Mesenchymal stem cell (in vitro differentiated cells and primary cell): Measurements from ENCODE around the gene EVA1B.

Experiments
- DNase-seq: peaks from one replicate; pipeline ENCODE4 v3.0.0-alpha.2; 2013
- H2AFZ ChIP-seq: one replicate; pipeline ENCODE4 v1.6.1; 2013; ENCODE audit warnings: low read depth, mild to moderate bottlenecking, control low read depth, inconsistent platforms, low read length, moderate library complexity
- H2AK5ac ChIP-seq: 2 replicates; pipeline ENCODE4 v1.6.1; 2013; ENCODE audit warnings: low read length, moderate library complexity, mild to moderate bottlenecking, inconsistent platforms; ENCODE audit not compliant: severe bottlenecking
- H2BK120ac ChIP-seq: one replicate; pipeline ENCODE4 v1.6.1; 2013; ENCODE audit warnings: low read depth, mild to moderate bottlenecking, inconsistent platforms, low read length, moderate library complexity
- H2BK12ac ChIP-seq, 2 experiments: one replicate each; pipeline ENCODE4 v1.6.1; 2013; ENCODE audit warnings: inconsistent platforms in 2 of 2, low read length in 2 of 2, mild to moderate bottlenecking in 2 of 2, moderate library complexity in 2 of 2, control low read depth in 1 of 2
- H2BK15ac ChIP-seq: one replicate; pipeline ENCODE4 v1.6.1; 2013; ENCODE audit warnings: mild to moderate bottlenecking, low read depth, inconsistent platforms; ENCODE audit not compliant: poor library complexity, severe bottlenecking
- H2BK5ac ChIP-seq: 2 replicates; pipeline ENCODE4 v1.6.1; 2013; ENCODE audit warnings: low read depth, mild to moderate bottlenecking, low read length, control low read depth, inconsistent platforms; ENCODE audit not compliant: poor library complexity, severe bottlenecking
- H3K14ac ChIP-seq, 2 experiments: one replicate each; pipeline ENCODE4 v1.6.1; 2013; ENCODE audit warnings: inconsistent platforms in 2 of 2, low read length in 2 of 2, control low read depth in 1 of 2, mild to moderate bottlenecking in 1 of 2, moderate library complexity in 1 of 2
- H3K18ac ChIP-seq, 2 experiments: one replicate each; pipeline ENCODE4 v1.6.1; 2013; ENCODE audit warnings: inconsistent platforms in 2 of 2, low read length in 2 of 2, control low read depth in 1 of 2, low read depth in 1 of 2, mild to moderate bottlenecking in 1 of 2
- H3K23ac ChIP-seq, 2 experiments: one replicate each; pipeline ENCODE4 v1.6.1; 2013; ENCODE audit warnings: inconsistent platforms in 2 of 2, low read length in 2 of 2, mild to moderate bottlenecking in 2 of 2, moderate library complexity in 2 of 2, control low read depth in 1 of 2
- H3K27ac ChIP-seq: 2 replicates; pipeline ENCODE4 v1.5.1; 2013; ENCODE audit warnings: mild to moderate bottlenecking, moderate library complexity, low read length, control low read depth, inconsistent platforms; ENCODE audit not compliant: poor library complexity, severe bottlenecking
- H3K27me3 ChIP-seq, 2 experiments: 2 replicates each; pipeline versions ENCODE4 v1.6.1 to v1.7.0; 2013; ENCODE audit warnings: low read length in 2 of 2, mild to moderate bottlenecking in 2 of 2, moderate library complexity in 2 of 2, control low read depth in 1 of 2, inconsistent platforms in 1 of 2; ENCODE audit not compliant: control insufficient read depth in 1 of 2, insufficient read depth in 1 of 2
- H3K36me3 ChIP-seq, 2 experiments: 2 replicates each; pipeline versions ENCODE4 v1.6.1 to v1.7.0; 2013; ENCODE audit warnings: low read length in 2 of 2, control low read depth in 1 of 2, inconsistent platforms in 1 of 2, low read depth in 1 of 2, mild to moderate bottlenecking in 1 of 2; ENCODE audit not compliant: insufficient read depth in 2 of 2, control insufficient read depth in 1 of 2
- H3K4ac ChIP-seq, 2 experiments: one replicate each; pipeline ENCODE4 v1.6.1; 2013; ENCODE audit warnings: inconsistent platforms in 2 of 2, low read length in 2 of 2, mild to moderate bottlenecking in 2 of 2, moderate library complexity in 2 of 2, control low read depth in 1 of 2, low read depth in 1 of 2
- H3K4me1 ChIP-seq: 2 replicates; pipeline ENCODE4 v1.6.1; 2013; ENCODE audit warnings: low read depth, low read length, control low read depth; ENCODE audit not compliant: control insufficient read depth, insufficient read depth
- H3K4me2 ChIP-seq: 2 replicates; pipeline ENCODE4 v1.6.1; 2013; ENCODE audit warnings: low read length, mild to moderate bottlenecking, inconsistent platforms; ENCODE audit not compliant: poor library complexity, severe bottlenecking
- H3K4me3 ChIP-seq, 2 experiments: 2 replicates each; pipeline versions ENCODE4 v1.5.1 to v1.7.0; 2013; ENCODE audit warnings: low read length in 2 of 2, mild to moderate bottlenecking in 2 of 2, control low read depth in 1 of 2, low read depth in 1 of 2; ENCODE audit not compliant: insufficient read depth in 1 of 2
- H3K79me1 ChIP-seq: replicated peaks from 2 replicates; pipeline ENCODE4 v1.6.1; 2013; ENCODE audit warnings: mild to moderate bottlenecking, control low read depth, low read length, inconsistent platforms; ENCODE audit not compliant: poor library complexity, severe bottlenecking
- H3K9ac ChIP-seq: 2 replicates; pipeline ENCODE4 v1.7.0; 2013; ENCODE audit warnings: mild to moderate bottlenecking, low read length, moderate library complexity
- H3K9me3 ChIP-seq: 2 replicates; pipeline ENCODE4 v1.7.0; 2013; ENCODE audit warnings: mild to moderate bottlenecking, low read length; ENCODE audit not compliant: control insufficient read depth
- H4K8ac ChIP-seq: one replicate; pipeline ENCODE4 v1.6.1; 2013; ENCODE audit warnings: inconsistent platforms, mild to moderate bottlenecking, low read length, moderate library complexity
- H4K91ac ChIP-seq: one replicate; pipeline ENCODE4 v1.6.1; 2013; ENCODE audit warnings: mild to moderate bottlenecking, low read length, inconsistent platforms
- WGBS: methylation state at CpG from one replicate; pipeline ENCODE4 v1.1.7; 2013; ENCODE audit warnings: mixed read lengths; 5-methylcytosine and 5-hydroxymethylcytosine counted together

EVA1B gene

DNA sequence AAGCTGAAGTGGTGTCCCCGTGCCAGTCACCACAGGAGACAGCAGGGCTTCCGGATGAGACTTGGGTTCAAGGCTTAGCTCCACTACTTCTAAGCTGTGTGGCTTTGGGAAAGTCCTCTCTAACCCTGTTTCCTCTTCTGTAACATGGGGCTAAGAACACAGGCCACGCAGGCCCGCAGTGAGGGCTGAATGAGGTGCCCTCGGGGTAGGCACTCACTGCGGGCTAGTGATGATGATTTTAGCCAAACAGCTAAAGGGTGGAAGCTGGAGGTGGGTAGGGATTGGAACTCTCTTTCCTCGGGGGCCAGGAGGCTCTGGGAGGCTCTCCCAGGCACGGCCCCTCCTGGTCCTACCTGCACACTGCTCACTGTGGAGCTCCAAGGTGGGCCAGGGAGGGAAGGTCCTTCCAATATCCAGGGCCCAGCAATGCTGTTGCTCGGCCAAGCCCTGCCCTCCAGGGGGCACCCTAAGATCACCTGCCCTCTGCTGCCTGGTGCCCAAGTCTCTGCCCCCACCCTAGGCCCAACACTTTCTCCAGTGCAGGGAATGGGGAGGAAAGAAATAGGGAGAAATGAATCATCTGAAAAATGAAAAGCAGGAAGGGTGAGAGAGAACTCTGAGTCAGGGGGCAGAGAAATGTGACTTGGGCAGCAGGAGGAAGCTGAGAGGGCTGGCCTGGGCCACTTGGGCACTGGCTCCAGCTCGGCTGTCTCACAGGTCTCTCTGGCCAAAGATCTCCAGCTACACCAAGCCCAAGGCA, 19.2 kb upstream of the EVA1B start:
- H2AK5ac ChIP-seq: peak overlapping the region; percentile 49
- H3K4ac ChIP-seq: no peak overlapping the region
- no peak overlapping the region for H2BK12ac ChIP-seq
- no peak overlapping the region for H2BK15ac ChIP-seq
- H4K91ac ChIP-seq: no peak overlapping the region
- H2AFZ ChIP-seq: no peak overlapping the region
- H3K23ac ChIP-seq: peak overlapping the region in 1 of 2 experiments; percentile 56
- H3K18ac ChIP-seq: no peak overlapping the region
- no peaks in the 10 kb centered on the region for H3K9me3 ChIP-seq
- H3K14ac ChIP-seq: peak overlapping the region in 1 of 2 experiments; percentile 62
- H4K8ac ChIP-seq: no peak overlapping the region
- H2BK5ac ChIP-seq: no peak overlapping the region
- H2BK120ac ChIP-seq: no peak overlapping the region
- H3K9ac ChIP-seq: peak overlapping the region; percentile 65
- peak; percentile 67 for DNase-seq
- H3K4me3 ChIP-seq: no peak overlapping the region
- no peak overlapping the region for H3K4me2 ChIP-seq
- H3K79me1 ChIP-seq: peaks cover 25% of the 10 kb centered on the region
- H3K4me1 ChIP-seq: peaks cover 30% of the 10 kb centered on the region
- peaks cover 75 to 85% of the 10 kb centered on the region in 2 experiments for H3K36me3 ChIP-seq
- no peaks in the 10 kb centered on the region for H3K27me3 ChIP-seq
- WGBS: 88% methylated on average over 9 of the region's 10 CpGs
- H3K27ac ChIP-seq: peak overlapping the region; percentile 72

DNA sequence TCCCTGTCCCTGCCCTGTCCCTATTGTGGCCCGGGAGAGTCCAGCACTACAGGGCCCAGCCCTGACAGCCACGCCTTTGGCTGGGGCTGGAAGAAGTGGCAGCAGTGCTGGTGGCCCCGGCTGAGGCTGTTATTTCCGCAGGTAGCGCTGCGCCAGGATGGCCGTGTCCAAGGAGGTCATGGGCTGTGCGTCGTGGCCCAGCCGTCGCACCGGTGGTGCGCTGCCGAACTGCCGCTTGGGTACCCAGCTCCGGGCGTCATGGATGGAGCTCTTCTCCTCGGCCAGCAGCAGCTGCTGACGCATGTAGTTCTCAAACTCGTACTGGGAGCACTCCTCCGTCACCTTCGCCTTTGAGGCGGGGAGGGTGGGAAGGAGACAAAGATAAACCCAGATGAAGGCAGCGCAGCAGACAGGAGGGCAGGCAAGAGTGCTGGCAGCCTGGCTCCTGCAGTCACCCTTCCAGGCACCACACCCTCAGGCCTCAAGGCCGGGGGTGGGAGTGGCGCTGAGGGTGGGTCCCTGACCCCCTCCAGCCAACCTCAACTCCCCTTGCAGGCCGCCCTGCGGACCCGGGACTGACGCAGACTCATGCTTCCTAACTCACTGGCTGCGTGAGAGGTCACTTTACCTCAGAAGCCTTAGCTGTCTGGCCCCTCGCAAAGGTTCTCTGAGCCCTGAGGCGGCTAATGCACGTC, 18.3 kb upstream of the EVA1B start:
- Histone ChIP-seq H3K4me2 (no peak overlapping the region), H3K4ac (no peak overlapping the region), H3K23ac (no peak overlapping the region), H3K4me1 (peaks cover 32% of the 10 kb centered on the region), H3K9ac (no peak overlapping the region), H3K4me3 (no peak overlapping the region), H3K27me3 (no peaks in the 10 kb centered on the region), H3K36me3 (peaks cover 68 to 82% of the 10 kb centered on the region in 2 experiments), H3K14ac (no peak overlapping the region), H2BK12ac (no peak overlapping the region), H2AFZ (no peak overlapping the region), H3K79me1 (peaks cover 23% of the 10 kb centered on the region), H3K27ac (no peak overlapping the region), H2BK5ac (no peak overlapping the region), H3K18ac (no peak overlapping the region), H2BK120ac (no peak overlapping the region), H2AK5ac (no peak overlapping the region), H4K91ac (no peak overlapping the region), H2BK15ac (no peak overlapping the region), H4K8ac (no peak overlapping the region), H3K9me3 (no peaks in the 10 kb centered on the region)
- DNase-seq: no peak
- WGBS: 96% methylated on average over 34 of the region's 34 CpGs

DNA sequence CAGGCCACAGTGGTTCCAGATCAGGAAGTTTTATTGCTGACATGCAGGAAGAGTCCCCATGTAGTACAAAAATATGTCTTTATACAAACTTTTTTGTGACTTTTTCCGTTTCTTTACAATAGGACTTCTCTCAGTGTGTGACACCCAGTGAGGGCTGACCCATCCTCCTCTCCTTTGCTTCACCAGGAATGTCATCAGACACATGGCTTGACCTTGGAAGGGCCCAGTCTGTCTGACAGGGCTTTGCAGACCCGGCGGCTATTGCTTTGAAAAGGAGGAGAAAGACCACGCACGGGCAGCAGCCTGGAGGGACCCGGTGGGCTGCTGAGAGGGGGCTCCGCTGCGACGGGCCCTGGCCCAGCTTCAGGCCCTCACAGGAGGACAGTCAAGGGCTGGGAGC, 16.2 kb upstream of the EVA1B start:
- peaks cover 32% of the 10 kb centered on the region for H3K4me1 ChIP-seq
- H3K18ac ChIP-seq: no peak overlapping the region
- H4K91ac ChIP-seq: no peak overlapping the region
- no peak overlapping the region for H3K23ac ChIP-seq
- H2AK5ac ChIP-seq: no peak overlapping the region
- no peak overlapping the region for H2BK12ac ChIP-seq
- no peak overlapping the region for H3K27ac ChIP-seq
- DNase-seq: no peak
- no peak overlapping the region for H2AFZ ChIP-seq
- H3K9me3 ChIP-seq: no peaks in the 10 kb centered on the region
- H3K79me1 ChIP-seq: peaks cover 8% of the 10 kb centered on the region
- no peak overlapping the region for H3K14ac ChIP-seq
- no peak overlapping the region for H3K4ac ChIP-seq
- H3K36me3 ChIP-seq: peaks cover 50 to 64% of the 10 kb centered on the region in 2 experiments
- H3K4me2 ChIP-seq: no peak overlapping the region
- no peaks in the 10 kb centered on the region for H3K27me3 ChIP-seq
- H2BK15ac ChIP-seq: no peak overlapping the region
- H2BK5ac ChIP-seq: no peak overlapping the region
- H3K9ac ChIP-seq: no peak overlapping the region
- 97% methylated on average over 9 of the region's 9 CpGs for WGBS
- H3K4me3 ChIP-seq: no peak overlapping the region
- H2BK120ac ChIP-seq: no peak overlapping the region
- peak overlapping the region; percentile 9 for H4K8ac ChIP-seq

DNA sequence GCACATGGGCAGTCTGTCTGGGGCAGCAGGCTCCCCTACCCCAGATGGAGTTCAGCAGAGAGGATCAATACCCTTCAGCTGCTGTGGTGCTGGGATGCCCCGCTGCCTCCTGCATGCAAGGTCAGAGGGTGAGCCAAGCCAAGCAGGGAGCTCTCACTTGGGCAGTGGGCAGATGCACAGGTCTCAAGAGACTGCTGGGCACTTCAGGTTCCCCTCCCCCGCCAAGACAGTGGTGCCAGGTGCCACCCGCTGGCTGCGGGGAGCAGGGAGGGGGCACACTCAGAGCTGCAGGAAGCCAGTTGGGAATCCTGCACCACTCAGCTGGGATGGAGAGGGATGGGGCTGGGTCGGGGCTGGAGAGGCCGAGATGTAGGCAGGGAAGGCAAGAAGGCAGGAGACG, 15.8 kb upstream of the EVA1B start:
- no peak for DNase-seq
- no peak overlapping the region for H2BK15ac ChIP-seq
- no peaks in the 10 kb centered on the region for H3K27me3 ChIP-seq
- H3K9me3 ChIP-seq: no peaks in the 10 kb centered on the region
- peak overlapping the region; percentile 9 for H4K8ac ChIP-seq
- peak overlapping the region in 1 of 2 experiments; percentile 24 for H3K14ac ChIP-seq
- no peak overlapping the region for H2AK5ac ChIP-seq
- H3K9ac ChIP-seq: no peak overlapping the region
- H3K4ac ChIP-seq: no peak overlapping the region
- H3K4me2 ChIP-seq: no peak overlapping the region
- H3K4me1 ChIP-seq: peaks cover 31% of the 10 kb centered on the region
- H3K23ac ChIP-seq: no peak overlapping the region
- peak overlapping the region in 1 of 2 experiments; percentile 24 for H2BK12ac ChIP-seq
- H2AFZ ChIP-seq: no peak overlapping the region
- 95% methylated on average over 6 of the region's 7 CpGs for WGBS
- H3K18ac ChIP-seq: no peak overlapping the region
- no peak overlapping the region for H3K27ac ChIP-seq
- peak overlapping the region in 1 of 2 experiments; percentile 18 for H3K4me3 ChIP-seq
- peaks cover 6% of the 10 kb centered on the region for H3K79me1 ChIP-seq
- peaks cover 46 to 60% of the 10 kb centered on the region in 2 experiments for H3K36me3 ChIP-seq
- no peak overlapping the region for H2BK5ac ChIP-seq
- H2BK120ac ChIP-seq: no peak overlapping the region
- H4K91ac ChIP-seq: no peak overlapping the region
